HepG2 (cell line): ENCODE results near the gene GRIK5. TPM values are rescaled to one million over a fixed set of nuclear protein-coding genes. Genes with fewer than 3 reads are reported as not detected.

ENCODE experiments used
- ATAC-seq: fragments of 200-7000 bp; cut with Tn5 transposase; 3 replicates; pipeline ENCODE4 v1.9.1; 2020; ENCODE audit warnings: mild to moderate bottlenecking, moderate library complexity
- BruUV-seq: library from RNA; stranded (reverse); fragments of 400-500 nt; replicated peaks from 2 replicates; lab custom pipeline; 2021; lab: Mats Ljungman, UMichigan
- CTCF ChIA-PET: fragments of 300-600 bp; formaldehyde crosslinking; extraction: SDS; loops from one replicate; lab custom pipeline; 2021; ENCODE audit warnings: low total read pairs, inconsistent platforms, low intra/inter-chr PET ratio; lab: Yijun Ruan, JAX
- POLR2A ChIA-PET: fragments of 350-600 bp; sonication (Branson Sonifier 250); formaldehyde crosslinking; loops from one replicate; lab custom pipeline; 2020; ENCODE audit warnings: antibody characterized with exemption, inconsistent platforms; lab: Yijun Ruan, JAX
- DNase-seq: peaks from one replicate; pipeline ENCODE4 v3.0.0-alpha.2; 2015; ENCODE audit warnings: low spot score
- FAIRE-seq: peaks from 3 replicates; lab custom pipeline; 2011; peaks lifted over from hg19 to GRCh38; lab: Jason Lieb, UNC
- H2AFZ ChIP-seq: one replicate; pipeline ENCODE4 v1.6.1; 2011; ENCODE audit warnings: low read length, inconsistent platforms
- H3K27ac ChIP-seq: fragments of 300-600 bp; 3 replicates; pipeline ENCODE4 v1.8.0; 2011; ENCODE audit warnings: mixed run types, mild to moderate bottlenecking, mixed read lengths, low read length, inconsistent platforms; ENCODE audit not compliant: insufficient read depth; ENCODE audit errors: extremely low read length
- H3K27me3 ChIP-seq, 2 experiments: fragments of 200-600 bp in 1 of 2; 2 replicates in 1 of 2; 3 replicates in 1 of 2; pipeline versions ENCODE4 v1.6.0 to v1.8.0; 2011; ENCODE audit warnings: low read length in 2 of 2, mild to moderate bottlenecking in 2 of 2, moderate library complexity in 2 of 2, inconsistent platforms in 1 of 2; ENCODE audit not compliant: insufficient read depth in 2 of 2, control insufficient read depth in 1 of 2
- H3K36me3 ChIP-seq, 2 experiments: fragments of 200-600 bp in 1 of 2; replicated peaks in 1 of 2; 2 replicates in 1 of 2; 3 replicates in 1 of 2; pipeline versions ENCODE4 v1.5.1 to v1.8.0; 2011; ENCODE audit warnings: low read length in 2 of 2, inconsistent platforms in 1 of 2; ENCODE audit not compliant: insufficient read depth in 2 of 2, control insufficient read depth in 1 of 2
- H3K4me1 ChIP-seq: 2 replicates; pipeline ENCODE4 v1.5.1; 2012; ENCODE audit warnings: low read length, inconsistent platforms; ENCODE audit not compliant: insufficient read depth
- H3K4me2 ChIP-seq: 2 replicates; pipeline ENCODE4 v1.6.0; 2011; ENCODE audit warnings: low read depth, low read length, inconsistent platforms
- H3K4me3 ChIP-seq, 3 experiments: fragments of 200-600 bp in 1 of 3; sonication (generic), shearing (Covaris generic) in 1 of 3; replicated peaks in 1 of 3; 2 replicates each; pipeline ENCODE4 v1.5.1; 2011 to 2016; ENCODE audit warnings: low read length in 3 of 3, inconsistent platforms in 2 of 3, low read depth in 2 of 3, mild to moderate bottlenecking in 2 of 3, control low read depth in 1 of 3, mixed read lengths in 1 of 3; ENCODE audit not compliant: insufficient read depth in 1 of 3
- H3K79me2 ChIP-seq: one replicate; pipeline ENCODE4 v1.6.1; 2011; ENCODE audit warnings: low read length, inconsistent platforms; ENCODE audit not compliant: insufficient read depth
- H3K9ac ChIP-seq: 2 replicates; pipeline ENCODE4 v1.6.0; 2011; ENCODE audit warnings: mild to moderate bottlenecking, low read depth, low read length, inconsistent platforms; ENCODE audit not compliant: insufficient read depth
- H3K9me3 ChIP-seq: 2 replicates; pipeline ENCODE4 v1.5.1; 2012; ENCODE audit warnings: mild to moderate bottlenecking, low read length
- H4K20me1 ChIP-seq: 2 replicates; pipeline ENCODE4 v1.6.0; 2011; ENCODE audit warnings: inconsistent platforms, mild to moderate bottlenecking, low read length, moderate library complexity; ENCODE audit not compliant: insufficient read depth
- ATF3 ChIP-seq: sonication (generic); formaldehyde crosslinking; IDR thresholded peaks from 2 replicates; pipeline ENCODE4 v1.4.0; 2020; ENCODE audit warnings: missing genetic modification reagents
- DRAP1 ChIP-seq: IDR thresholded peaks from 2 replicates; pipeline ENCODE4 v1.6.1; 2016; ENCODE audit warnings: missing genetic modification reagents, missing compliant biosample characterization
- HOXA5 ChIP-seq: sonication (generic); formaldehyde crosslinking; IDR thresholded peaks from 2 replicates; pipeline ENCODE4 v1.4.0; 2020; ENCODE audit warnings: missing genetic modification reagents
- NR2F2 ChIP-seq: IDR thresholded peaks from 2 replicates; pipeline ENCODE4 v1.6.1; 2012; ENCODE audit warnings: low read depth, inconsistent platforms, borderline replicate concordance
- PHB2 ChIP-seq: fragments of 450-650 bp; IDR thresholded peaks from 2 replicates; pipeline ENCODE4 v1.6.1; 2018; ENCODE audit not compliant: partially characterized antibody
- SMAD1 ChIP-seq: sonication (generic); formaldehyde crosslinking; IDR thresholded peaks from 2 replicates; pipeline ENCODE4 v1.4.0; 2020; ENCODE audit warnings: missing genetic modification reagents, low read depth, mild to moderate bottlenecking, borderline replicate concordance
- SPEN ChIP-seq: sonication (generic); formaldehyde crosslinking; IDR thresholded peaks from 2 replicates; pipeline ENCODE4 v1.5.1; 2020; ENCODE audit warnings: low read depth, mild to moderate bottlenecking, missing genetic modification reagents
- TOPORS ChIP-seq: sonication (generic); formaldehyde crosslinking; IDR thresholded peaks from 2 replicates; pipeline ENCODE4 v1.8.0; 2023; ENCODE audit warnings: mild to moderate bottlenecking, missing genetic modification reagents
- ZBTB21 ChIP-seq: sonication (generic); formaldehyde crosslinking; IDR thresholded peaks from 2 replicates; pipeline ENCODE4 v1.4.0; 2020; ENCODE audit warnings: missing genetic modification reagents
- ZHX2 ChIP-seq, 2 experiments: sonication (generic) in 1 of 2; formaldehyde crosslinking in 1 of 2; IDR thresholded peaks; 2 replicates each; pipeline versions ENCODE4 v1.6.1 to v1.9.0; 2014 to 2022; ENCODE audit warnings: antibody characterized with exemption in 1 of 2, borderline replicate concordance in 1 of 2, inconsistent platforms in 1 of 2, low read depth in 1 of 2, missing genetic modification reagents in 1 of 2
- ZNF34 ChIP-seq: sonication (generic); formaldehyde crosslinking; IDR thresholded peaks from 2 replicates; pipeline ENCODE4 v1.4.0; 2020; ENCODE audit warnings: mild to moderate bottlenecking, missing genetic modification reagents, borderline replicate concordance
- ZNF362 ChIP-seq: sonication (generic); formaldehyde crosslinking; IDR thresholded peaks from 2 replicates; pipeline ENCODE4 v1.4.0; 2020; ENCODE audit warnings: missing genetic modification reagents, mild to moderate bottlenecking, borderline replicate concordance
- ZNF383 ChIP-seq: sonication (generic); formaldehyde crosslinking; IDR thresholded peaks from 2 replicates; pipeline ENCODE4 v1.4.0; 2020; ENCODE audit warnings: missing genetic modification reagents, mild to moderate bottlenecking, borderline replicate concordance
- ZNF563 ChIP-seq: sonication (generic); formaldehyde crosslinking; IDR thresholded peaks from 2 replicates; pipeline ENCODE4 v1.8.0; 2022; ENCODE audit warnings: mild to moderate bottlenecking, moderate library complexity, missing genetic modification reagents
- ZNF570 ChIP-seq: sonication (generic); formaldehyde crosslinking; IDR thresholded peaks from 2 replicates; pipeline ENCODE4 v1.4.0; 2020; ENCODE audit warnings: mild to moderate bottlenecking, missing genetic modification reagents, borderline replicate concordance
- ZNF788 ChIP-seq: sonication (generic); formaldehyde crosslinking; IDR thresholded peaks from 2 replicates; pipeline ENCODE4 v1.5.0; 2020; ENCODE audit warnings: mild to moderate bottlenecking, missing genetic modification reagents, borderline replicate concordance
- WGBS: methylation state at CpG from one replicate; pipeline ENCODE4 v1.1.6; 2017; ENCODE audit warnings: low lambda C conversion rate; 5-methylcytosine and 5-hydroxymethylcytosine counted together
- in situ Hi-C: cut with HindIII; loops from 2 replicates; pipeline ENCODE4 v1.10.0; 2017; ENCODE audit warnings: low pct_unique_long_range_greater_than_20kb; ENCODE audit not compliant: extremely low pct_ligation_motif_present
- intact Hi-C: fragments of 100-400 bp; cut with micrococcal nuclease; formaldehyde crosslinking; loops from one replicate; pipeline ENCODE4 v1.10.0; 2022; ENCODE audit not compliant: unreplicated experiment
- polyA plus RNA-seq, 8 experiments: library from polyadenylated mRNA; depleted of rRNA in 3 of 8; stranded (reverse) in 7 of 8; unstranded in 1 of 8; fragments of >200 nt; fragmentation: Illumina TruSeq in 4 of 8; extraction: Trizol in 4 of 8; gene quantifications; 2 replicates each; pipeline versions ENCODE4 v1.2.1 to v1.2.3, GENCODE V29; 2011 to 2016; ENCODE audit warnings: low read depth in 4 of 8, missing spikeins in 1 of 8, mixed read lengths in 1 of 8; ENCODE audit not compliant: insufficient read depth in 1 of 8
- total RNA-seq, 5 experiments: library from RNA; depleted of rRNA; stranded (reverse); fragments of >200 nt; fragmentation: Illumina TruSeq; extraction: Trizol; gene quantifications; 2 replicates each; pipeline ENCODE4 v1.2.3, GENCODE V29; 2016; ENCODE audit warnings: low read depth in 1 of 5

GRIK5 gene
- total and polyA plus RNA-seq, 2 of the 13 experiments (the other 11 are each of a cell fraction or from before 2014, with no cell fraction given) = not detected

- TF ChIP-seq ZNF563 = no peak
- no peak for TF ChIP-seq ZNF34 (CRISPR knock-in tag)
- no peak for TF ChIP-seq ZNF570 (CRISPR knock-in tag)
- no peak for TF ChIP-seq DRAP1
- no peak for TF ChIP-seq ZNF788 (CRISPR knock-in tag)
- no peak for TF ChIP-seq NR2F2
- TF ChIP-seq HOXA5 (CRISPR knock-in tag) = no peak
- TF ChIP-seq SMAD1 (CRISPR knock-in tag) = no peak
- TF ChIP-seq TOPORS (CRISPR knock-in tag) = no peak
- TF ChIP-seq ZNF383 = no peak
- TF ChIP-seq ZBTB21 = no peak
Observed at GRCh38 chr19:42018503-42019193, 51.4 kb downstream of the GRIK5 start (continued).

- Histone ChIP-seq H3K9ac (no peak overlapping the region), H2AFZ (no peak overlapping the region), H3K4me1 (no peaks in the 10 kb centered on the region), H3K79me2 (no peaks in the 10 kb centered on the region), H3K36me3 (no peaks in the 10 kb centered on the region), H4K20me1 (no peaks in the 10 kb centered on the region), H3K27me3 (peaks cover 6 to 21% of the 10 kb centered on the region in 2 experiments; a peak in 3 of 5 replicates), H3K27ac (no peak overlapping the region), H3K9me3 (no peaks in the 10 kb centered on the region), H3K4me3 (no peak overlapping the region), H3K4me2 (no peak overlapping the region)
- POLR2A ChIA-PET = no interaction called here
- in situ Hi-C loops = no loop called here
- ATAC-seq = no peak
- FAIRE-seq = no peak
- DNase-seq = no peak
- intact Hi-C loops = no loop called here
- WGBS = 36% methylated on average over 8 of the region's 8 CpGs
- CTCF ChIA-PET = no interaction called here
- BruUV-seq = no TSS peak
- TF ChIP-seq SPEN (CRISPR knock-in tag) (no peak), PHB2 (no peak), ZHX2 (IDR thresholded peaks at IDR 0.05; ENCODE audit: low read depth) (no peak), ZHX2 (CRISPR knock-in tag; IDR thresholded peaks at IDR 0.05; ENCODE audit: borderline replicate concordance) (no peak), ZNF362 (CRISPR knock-in tag) (no peak), ATF3 (CRISPR knock-in tag) (no peak)
Observed at GRCh38 chr19:42017040-42017439, 53.0 kb downstream of the GRIK5 start.
